ENCODE data around the gene MCM8.

Gene MCM8

DNA sequence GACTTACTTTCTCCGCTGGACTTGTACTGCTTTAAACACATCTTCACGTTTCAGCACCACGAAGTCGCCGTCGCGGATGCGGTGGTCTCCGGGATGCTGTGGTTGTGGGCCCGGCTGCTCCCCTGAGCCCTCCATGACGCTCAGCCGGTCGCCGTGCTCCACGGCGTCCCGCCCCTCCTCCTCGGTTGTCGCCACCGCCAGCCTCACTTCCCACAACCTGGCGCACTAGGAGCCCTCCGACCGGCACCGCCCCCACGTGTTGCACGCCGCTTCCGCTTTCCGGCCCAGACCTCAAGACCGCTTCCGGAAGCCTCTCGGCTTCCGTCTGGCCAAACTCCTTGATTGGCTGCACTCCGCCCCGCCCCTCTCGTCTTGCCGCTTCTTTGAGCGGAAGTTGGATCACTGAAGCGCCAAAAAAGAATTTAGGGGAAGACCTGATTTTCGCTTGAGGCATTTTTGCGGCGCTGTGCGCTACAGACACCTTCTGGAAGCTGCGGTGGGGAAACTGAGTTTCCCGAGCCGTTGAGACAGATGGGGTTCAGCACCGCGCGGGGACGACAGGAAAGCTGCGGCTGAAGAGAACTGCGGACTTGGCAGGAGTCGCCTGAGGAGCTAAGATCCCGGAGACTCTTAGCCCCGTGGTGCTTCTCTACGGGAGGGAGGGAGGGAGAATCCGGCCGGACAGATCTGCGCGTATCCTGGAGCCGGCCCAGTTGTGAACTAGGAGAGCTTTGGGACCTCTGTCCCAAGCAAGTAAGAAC, at the start of gene MCM8, which contains the start of gene TRMT6:
Gene MCM8, plus strand, starts transcription at position 382 of the 761 bp plus-strand sequence. CDS start 1,364 bp downstream, outside the sequence.
Gene TRMT6, minus strand, starts transcription at position 263 of the 761 bp plus-strand sequence. Its CDS starts 128 bp downstream, at position 135.
- peak; percentile 93 for DNase-seq

DNA sequence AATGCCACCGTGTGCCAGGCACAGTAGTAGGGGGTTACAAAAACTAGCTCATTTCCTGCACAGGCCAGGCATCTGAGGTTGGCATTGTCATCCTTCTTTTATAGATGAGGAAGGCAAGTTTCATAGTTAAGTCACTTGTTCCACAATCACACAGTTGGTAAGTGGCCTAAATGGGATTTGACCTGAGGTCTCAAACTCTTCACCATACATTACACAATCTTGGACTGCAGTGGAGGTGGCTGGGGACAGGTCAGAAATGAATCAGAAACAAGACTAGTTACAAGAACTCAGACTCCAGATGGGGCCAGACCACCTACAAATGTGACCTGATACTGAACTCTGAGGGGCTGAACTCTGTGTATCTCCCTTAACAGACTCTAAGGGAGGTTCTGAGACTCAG, 49.5 kb upstream of the MCM8 start:
- DNase-seq, result no peak

DNA sequence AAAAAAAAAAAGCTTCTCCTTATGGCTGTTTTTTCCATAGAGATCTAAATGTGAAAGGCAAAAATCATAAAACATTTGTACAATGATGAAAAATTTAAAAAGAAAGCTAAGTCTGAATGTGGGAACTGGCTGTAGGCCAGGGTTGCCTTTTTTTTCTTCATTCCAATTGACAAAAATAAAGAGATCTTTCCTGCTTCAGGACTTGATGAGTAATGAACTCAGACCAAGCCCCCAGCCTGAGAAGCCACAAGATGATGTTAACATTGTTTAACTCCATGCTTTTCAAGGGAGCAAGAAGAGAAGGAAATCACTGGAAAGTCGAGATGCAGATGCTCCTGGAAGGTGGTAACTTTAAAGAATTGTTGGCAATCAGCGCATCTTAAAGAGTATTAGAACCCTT, 41.5 kb upstream of the MCM8 start:
- no peak for DNase-seq

DNA sequence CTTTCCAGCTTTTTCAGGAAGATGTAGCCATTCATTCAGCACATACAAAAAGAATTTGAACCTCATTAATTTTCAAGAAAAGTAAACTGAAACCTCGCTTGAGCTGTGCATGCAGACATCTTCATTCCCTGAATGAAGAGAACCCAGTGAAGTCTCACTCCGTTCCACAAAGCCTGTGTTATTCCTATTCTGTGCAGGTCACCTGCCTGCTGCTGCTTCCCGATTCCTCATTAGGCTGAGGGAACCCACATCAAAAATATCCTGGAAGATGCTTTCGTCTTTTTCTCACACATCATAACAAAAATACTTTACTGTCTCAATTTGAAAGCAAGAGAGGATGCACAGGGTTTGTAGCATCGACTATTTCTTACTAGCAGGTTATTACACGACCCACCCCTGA, 40.3 kb upstream of the MCM8 start:
- no peak for DNase-seq

DNA sequence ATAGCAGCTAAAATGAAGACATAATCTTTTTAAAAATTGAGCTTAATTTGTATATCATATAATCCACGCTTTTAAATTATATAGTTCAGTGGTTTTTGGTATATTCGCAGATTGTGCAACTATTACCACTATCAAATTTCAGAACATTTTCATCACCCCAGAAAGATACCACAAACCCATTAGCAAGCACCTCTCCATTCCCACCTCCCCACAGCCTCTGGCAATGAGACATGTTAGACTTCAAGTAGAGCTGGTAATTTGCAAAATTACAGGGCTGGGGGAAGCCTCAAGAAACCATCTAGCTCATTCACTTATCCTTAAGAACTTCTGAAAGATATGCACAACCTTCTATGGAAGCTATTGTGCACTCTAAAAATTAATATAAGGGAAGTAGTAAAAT, 37.3 kb upstream of the MCM8 start:
- DNase-seq, result no peak

DNA sequence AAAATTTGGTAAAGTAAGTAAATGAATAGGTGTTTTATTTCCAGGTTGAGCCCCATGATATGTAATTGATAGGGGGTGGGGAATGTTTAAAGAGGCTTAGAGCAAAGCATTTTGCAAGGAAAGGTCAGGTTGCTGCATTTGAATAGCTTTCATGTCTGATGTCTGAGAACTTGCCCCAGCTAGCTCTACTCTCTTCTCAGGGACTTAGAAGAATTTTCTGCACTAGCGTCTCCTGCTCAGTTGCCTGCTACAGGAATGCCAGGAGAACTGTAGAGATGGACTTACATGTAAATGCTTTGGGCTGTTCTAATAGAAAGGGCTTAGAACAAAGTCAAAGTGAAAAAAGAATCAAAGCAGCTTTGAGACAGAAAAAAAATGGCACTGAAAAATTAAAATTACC, 35.6 kb upstream of the MCM8 start:
- no peak for DNase-seq

DNA sequence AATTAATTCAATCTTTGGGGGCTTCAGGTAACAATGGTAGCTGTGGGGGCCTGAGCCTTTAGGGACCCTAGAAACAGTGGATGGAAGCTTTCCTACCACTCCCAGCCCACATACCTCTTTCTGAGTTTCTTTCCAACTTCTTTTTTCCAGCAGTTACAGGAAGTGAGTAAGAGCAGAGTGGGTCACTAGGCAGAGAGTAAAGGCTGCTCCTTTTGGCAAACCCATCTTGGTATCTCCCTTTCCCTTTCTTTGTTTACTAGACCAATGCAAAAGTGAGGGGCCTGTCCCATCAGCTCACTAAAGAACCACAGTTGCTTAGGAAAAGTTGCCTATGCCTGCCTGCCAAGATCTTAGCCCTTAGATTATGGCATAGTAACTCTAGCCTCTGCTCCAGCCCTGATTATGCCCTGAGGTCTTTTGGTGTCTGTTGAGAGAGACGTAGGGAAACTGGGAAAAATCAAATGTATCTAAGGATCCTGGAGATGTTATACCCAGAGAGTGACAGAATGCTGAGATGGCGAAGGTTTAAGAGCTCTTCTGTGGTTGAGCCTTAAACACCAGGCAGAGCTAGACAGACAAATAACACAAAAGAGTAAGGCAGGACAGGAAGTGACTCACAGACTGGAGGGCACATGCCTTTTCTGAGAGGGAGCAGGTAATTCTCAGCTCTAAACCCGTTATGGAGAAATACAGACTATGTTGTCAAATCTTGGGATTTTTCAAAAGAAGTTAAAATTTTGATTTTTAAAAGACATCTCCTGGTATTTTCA, 31.4 kb upstream of the MCM8 start:
- no peak for DNase-seq

DNA sequence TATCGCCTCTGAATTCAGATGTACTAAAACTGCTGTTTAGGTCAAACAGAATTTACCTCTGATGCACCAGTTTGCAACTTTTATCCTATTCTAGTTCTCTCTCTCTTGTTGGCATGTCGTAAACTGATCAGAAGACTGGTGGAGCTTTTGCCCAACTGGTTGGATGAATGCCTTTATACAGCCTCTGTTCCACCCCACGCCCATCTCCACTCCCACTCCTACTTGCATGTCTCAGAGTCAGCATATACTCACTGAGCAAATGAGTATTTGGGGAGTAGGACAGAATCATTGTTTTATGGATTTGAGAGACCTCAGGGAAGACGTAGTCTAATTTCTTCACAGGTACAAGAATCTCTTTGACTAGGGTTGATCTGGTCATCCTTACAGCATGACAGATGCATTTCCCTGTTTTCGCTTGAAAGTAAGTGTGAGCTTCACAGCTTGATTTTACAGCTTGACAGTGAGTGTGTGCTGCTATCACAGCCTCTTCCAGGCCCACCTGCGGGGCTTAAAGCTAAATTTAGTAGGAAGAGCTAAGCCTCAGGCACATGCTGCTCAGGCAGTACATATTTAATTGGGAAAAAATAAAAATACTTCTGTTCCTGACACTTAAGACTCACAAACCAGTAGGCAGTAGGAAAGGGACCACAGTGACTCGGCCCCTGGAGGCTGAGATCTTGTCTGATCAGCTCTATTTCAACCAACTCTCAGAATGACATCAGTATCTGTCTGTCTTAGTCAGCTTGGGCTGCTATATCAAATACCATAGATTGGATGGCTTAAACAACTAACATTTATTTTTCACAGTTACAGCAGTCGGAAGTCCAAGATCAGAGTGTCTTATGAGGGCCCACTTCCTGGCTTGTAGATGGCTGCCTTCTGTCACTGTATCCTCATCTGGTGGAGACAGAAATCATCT, 30.6 kb upstream of the MCM8 start:
- DNase-seq, result no peak

DNA sequence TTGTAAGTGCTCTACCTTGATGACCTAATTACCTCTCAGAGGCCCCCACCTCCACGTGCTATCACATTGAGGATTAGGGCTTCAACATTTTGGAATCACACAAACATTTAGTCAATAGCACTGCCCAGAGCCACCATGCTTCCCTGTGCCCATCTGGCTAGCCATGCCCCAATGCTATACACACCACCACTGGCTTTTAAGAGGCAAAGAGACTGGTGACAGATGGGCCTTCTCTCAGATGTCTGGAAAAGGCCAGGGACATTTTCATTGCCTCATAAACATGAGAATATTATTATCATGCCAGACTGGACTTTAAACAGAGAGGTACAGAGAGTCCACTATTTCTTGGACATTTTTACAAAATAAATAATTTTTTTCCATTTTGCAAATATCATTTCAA, 29.9 kb upstream of the MCM8 start:
- DNase-seq, result no peak

DNA sequence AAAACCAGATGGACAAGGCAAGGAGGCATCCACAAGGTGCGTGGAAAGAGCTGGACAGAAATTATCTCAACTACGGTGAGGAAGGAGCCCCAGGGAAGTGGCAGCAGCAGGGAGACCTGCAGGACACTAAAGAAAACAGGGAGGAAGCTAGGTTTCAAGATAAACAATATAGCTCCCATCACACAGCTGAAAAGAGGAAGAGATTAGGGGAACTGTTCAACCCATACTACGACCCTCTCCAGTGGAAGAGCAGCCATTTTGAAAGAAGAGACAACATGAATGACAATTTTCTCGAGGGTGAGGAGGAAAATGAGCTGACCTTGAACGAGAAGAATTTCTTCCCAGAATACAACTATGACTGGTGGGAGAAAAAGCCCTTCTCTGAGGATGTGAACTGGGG, 27.0 kb upstream of the MCM8 start:
- no peak for DNase-seq

DNA sequence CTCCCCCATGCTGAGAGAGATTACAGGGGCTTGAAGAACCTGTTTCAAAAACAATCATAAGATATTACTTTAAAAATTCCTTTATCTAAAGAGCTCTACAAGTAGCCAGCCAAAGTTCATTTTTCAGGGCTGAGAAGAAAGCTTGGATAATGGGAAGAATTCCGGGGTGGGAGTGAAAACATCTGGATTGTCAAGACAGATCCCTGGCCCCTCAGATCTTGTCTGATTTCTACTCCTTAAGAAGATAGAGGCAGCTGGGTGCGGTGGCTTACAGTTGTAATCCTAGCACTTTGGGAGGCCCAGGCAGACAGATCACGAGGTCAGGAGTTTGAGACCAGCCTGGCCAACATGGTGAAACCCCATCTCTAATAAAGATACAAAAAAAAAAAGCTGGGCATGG, 24.9 kb upstream of the MCM8 start:
- no peak for DNase-seq

DNA sequence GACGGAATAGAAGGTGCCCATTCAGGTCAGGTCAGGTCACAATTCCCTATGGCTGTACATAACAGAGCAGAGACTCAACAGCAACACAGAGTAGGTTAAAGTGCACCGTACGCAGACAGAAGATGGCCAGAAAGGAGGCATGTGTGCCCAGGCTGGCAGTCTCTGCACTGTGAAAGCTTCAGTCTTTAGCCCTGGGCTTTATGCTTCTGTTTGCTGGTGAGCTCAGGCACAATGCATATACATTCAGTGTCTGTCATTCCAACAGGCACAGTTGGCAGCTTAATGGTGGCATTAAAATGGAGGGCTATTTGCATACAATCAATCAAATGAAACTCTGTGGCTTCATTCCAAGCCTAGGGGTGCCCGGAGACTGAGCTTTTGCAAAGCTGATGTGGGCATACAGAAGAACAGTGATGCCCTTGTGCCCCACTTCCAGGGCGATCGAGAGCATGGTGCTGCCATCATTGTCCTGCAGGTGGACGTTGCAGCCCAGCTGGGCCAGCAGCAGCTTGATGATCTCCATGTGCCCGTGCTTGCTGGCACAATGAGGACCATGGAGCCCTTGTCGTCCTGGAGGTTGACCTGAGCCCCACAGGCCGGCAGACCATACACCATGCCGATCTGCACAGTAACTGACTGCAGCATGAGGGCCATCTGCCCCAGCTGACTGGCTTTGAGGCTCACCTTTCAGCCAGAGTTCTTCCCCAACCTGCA, 22.5 kb upstream of the MCM8 start:
- no peak for DNase-seq

DNA sequence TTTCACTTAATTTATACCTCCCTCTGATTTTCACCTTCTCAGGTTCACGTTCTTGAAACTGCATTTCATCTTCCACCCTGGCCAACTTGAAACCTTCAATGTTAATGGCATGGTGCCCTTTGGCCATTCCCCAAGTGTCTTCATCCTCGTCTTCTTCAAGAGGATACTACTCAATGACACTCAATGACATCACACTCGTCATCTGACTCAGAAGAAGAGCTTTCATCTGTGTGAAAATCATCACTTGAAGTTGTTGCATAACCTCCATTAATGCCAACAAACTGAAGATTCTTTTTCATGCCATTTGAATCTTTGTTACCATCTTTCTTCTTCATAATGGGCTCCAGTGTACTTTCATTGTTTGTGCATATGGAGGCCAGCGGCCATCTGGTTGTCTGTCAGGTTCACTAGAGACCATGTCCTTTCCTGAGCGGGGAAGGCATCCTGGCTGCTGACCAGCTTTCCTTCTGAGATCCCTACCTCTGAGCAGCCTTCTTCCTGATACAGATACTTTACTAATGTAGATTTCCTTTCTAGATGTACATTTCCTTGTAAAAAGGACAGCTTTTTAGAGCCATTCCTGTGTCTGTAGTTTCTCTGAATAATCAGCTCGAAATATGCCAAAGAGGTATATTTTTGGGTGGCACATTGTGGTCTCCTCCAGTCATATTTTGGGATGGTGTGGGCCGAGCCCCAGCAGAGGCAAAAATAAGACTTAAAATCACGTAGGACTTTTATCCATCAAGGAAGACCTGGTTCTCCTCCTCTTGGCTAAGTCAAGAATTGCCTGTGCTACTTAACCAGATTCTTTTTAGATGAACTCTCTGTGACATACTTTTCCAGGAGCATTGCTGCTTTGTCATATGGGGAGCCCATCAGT, 21.4 kb upstream of the MCM8 start:
- no peak for DNase-seq

DNA sequence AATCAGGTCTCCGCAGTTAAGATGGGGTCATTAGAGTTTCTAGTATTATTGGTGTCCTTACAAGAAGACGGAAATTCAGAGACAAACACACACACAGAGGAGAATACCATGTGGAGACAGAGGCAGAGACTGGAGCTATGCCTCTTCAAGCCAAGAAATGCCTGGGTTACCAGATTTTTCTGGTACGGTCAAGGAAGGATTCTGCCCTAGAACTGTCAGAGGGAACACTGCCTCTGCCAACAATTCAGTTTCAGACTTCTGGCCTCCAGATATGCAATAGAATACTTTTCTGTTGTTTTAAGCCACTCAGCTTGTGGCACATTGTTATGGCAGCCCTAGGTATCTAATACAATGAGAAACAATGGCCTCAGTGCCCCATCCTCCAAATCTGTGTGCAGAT, 19.0 kb upstream of the MCM8 start:
- DNase-seq, result no peak

DNA sequence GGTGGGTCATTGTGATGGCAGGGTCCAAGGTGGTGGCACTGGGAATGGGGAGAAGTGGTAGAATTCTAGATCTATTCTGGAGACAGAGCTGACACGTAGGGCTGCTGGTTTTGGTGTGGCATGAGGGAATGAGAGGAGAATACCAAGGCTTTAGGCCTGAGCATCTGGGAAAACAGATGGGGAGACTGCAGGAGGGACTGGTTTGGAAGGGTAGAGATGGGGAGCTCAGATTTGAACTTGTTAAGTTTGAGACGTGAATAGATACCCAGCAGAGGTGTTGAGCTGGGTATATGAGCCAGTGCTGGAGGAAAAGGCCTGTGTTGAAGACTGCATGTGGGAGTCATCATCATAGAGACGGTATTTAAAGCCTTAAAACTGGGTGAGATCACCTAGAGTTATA, 17.7 kb upstream of the MCM8 start:
- DNase-seq, result no peak

DNA sequence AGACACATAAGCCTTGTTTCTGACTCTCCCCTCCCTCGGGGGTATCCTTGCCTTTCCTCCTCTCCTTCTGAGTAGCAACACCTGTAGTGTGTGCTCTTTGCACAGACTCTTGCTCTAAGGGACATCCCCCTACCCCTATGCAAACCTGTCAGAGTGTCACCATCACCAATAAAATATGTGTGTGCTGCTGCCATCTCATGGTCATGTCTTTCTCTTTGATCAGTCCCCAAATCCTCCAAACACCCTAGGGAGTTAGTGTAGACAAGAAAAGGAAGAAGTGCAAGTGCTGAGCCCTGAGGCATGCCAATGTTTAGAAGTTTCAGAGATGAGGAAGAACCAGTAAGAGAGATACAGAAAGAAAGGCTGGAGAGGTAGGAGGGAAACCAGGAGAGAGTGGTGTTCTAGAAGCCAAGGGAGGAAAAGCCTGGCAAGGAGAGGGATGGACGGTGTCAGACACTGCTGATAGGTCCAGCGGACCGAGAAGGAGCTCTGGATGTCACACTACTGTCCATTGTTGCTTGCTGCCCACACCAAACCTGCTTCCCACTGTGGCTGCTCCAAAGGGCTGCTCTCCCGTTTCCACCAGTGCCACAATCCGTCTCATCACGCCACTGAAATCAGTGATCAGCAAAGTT, 16.5 kb upstream of the MCM8 start:
- no peak for DNase-seq

DNA sequence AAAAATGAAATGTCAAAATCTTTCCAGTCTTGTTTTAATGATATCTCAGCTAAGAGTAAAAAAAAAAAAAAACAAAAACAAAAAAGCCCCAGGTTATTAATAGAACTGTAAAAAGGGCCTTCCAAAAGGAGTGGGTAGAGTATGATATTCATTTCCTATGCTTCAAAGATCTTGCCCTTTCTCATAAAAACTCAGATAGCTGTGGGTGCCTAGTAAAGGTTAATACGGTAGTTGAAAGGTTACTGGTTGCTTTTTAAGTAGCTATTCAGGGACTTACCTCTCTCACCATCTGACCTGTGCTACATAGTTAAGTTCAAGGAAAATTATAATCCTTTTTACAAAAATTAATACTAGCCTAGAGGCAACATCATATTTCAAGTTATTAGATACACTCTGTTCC, 15.1 kb upstream of the MCM8 start:
- no peak for DNase-seq

DNA sequence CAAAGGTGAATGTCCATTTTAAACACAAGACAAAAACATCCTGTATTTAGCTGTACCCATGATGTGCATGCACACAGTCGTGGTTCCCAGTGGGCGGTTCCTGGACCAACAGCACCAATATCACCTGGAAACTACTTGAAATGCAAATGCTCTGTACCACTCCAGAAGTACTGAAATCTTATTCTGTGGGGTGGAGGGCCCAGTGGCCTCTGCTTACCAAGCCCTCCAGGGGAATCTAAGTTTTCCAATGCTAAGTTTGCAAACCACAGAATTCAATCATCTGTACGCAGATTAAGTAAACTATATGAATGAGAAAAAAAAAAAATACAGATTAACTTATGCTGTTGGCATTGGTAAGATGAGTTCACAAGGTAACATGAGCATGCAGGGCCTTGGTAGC, 14.2 kb upstream of the MCM8 start:
- no peak for DNase-seq

DNA sequence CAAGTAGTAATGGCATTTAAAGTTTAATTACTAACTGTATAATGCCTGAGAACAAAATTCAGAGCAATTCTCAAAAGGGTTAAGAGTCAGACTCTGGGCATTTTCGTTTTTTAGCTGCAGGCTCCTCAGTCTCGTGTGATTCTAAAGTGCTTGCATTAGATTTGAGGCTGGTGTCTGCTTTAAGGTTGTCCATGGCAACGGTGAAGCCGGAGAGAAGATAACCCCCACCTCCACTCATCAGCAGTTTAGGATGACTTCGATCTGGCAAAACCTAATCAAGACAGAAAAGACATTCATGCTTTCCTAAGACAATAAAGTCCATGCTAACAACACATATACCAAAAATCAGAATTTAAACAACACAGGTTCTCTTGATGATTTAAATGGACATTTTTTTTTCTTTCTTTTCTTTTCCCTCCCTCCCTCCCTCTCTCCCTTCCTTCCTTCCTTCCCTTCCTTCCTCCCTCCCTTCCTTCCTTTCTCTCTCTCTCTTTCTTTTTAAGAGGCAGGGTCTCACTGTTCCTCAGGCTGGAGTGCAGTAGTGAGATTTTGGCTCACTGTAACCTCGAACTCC, 11.9 kb upstream of the MCM8 start:
- no peak for DNase-seq

DNA sequence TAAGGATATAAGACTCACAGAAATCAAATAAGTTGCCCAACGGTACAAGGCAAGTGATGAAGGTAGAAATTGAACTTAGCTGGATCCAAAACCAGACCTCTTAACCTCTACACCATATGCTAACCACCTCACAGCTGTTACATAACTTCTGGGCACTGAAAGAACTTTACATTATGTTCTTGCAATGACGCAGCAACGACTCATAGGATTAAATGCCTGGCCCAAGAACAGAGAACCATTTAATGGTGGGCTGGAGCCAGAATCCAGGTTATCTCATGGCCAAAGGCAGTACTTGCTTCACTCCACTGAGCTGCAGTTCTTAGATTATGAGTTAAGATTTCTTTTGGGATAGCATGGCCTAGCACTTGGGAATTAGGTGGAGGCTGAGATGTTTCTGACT, 4.5 kb upstream of the MCM8 start:
- no peak for DNase-seq

DNA sequence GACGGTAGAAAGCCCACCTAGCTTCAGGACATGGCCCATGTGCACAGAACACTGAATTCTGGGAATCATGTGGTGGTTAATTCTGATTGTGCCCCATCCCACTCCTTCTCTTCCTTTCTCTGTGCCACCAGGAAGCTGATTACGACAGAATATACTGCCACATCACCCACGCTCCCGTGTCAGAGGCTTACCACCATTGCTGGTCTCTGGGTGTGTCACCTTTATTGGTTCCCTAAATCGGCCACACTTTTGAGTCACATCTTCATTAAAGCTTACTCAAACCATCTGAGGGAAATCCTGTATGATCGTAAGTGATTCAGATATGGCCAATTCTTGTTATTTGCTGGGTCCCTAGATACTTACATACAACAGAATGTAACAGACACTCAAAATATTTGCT, 3.2 kb upstream of the MCM8 start:
- no peak for DNase-seq

Measured in activated T-cell treated with anti-CD3 and anti-CD28 coated beads for 4 hours (primary cell).